GM19468 (cell line): Measurements from ENCODE around the gene AKAP13.
"Not testable (repeated sequence)": the region's sequence is repeated elsewhere in the genome, so short reads cannot be mapped to it uniquely, and the experiment has no call there.

Experiments
- ATAC-seq: cut with Tn5 transposase; IDR thresholded peaks from one replicate; pipeline ENCODE4 v1.9.1; 2021; ENCODE audit warnings: mild to moderate bottlenecking, moderate library complexity, moderate number of reproducible peaks; ENCODE audit not compliant: unreplicated experiment; ENCODE audit errors: extremely low read depth

Gene AKAP13

DNA sequence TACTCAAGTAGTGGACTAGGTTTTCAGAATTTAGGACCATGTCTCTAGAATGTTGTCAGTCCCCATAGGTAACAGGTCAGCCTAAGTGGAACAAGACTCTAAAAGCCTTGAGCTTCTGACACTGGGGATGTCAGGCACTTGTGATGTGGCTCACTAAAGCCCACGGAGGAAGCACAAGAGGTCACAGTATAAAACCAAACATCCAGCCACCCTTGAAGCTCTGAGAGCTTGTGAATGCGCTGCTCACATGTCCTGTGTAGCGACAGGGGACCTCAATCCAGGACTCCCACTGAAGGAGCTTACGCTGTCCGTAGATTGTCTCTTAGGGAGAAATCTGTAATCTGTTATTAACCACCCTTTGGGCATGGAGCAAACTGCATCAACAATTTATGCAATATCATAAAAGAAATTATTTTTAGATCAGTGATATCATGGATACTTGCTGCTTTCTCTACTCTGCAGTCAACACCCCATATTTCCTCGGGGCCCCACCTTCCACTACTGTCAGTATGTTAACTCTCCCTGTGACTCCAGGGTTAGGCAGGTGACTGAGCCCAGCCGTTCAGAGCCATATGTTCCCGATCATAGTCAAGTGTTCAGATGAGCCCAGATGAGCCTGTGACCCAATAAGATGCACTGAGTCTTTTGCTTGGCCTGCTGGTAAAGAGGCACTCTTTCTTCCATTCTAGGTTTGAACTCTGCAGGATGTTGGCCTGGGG lies 32.2 kb upstream of the AKAP13 start:
- not testable (repeated sequence) for ATAC-seq

DNA sequence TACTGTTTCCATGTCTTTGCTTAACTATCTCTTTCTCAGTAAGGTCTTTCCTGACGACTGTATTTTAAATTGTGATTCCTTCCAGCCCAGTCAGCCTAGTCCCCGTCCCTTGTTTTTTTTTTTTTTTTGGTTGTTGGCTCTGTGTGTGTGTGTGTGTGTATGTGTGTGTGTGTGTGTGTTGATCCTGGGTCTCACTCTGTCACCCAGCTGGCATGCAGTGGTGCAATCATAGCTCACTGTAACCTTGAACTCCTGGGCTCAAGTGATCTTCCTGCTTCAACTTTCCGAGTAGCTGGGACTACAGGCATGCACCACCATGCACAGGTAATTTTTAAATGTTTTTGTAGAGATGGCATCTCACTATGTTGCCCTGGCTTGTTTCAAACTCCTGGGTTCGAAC lies 31.3 kb upstream of the AKAP13 start:
- not testable (repeated sequence) for ATAC-seq

DNA sequence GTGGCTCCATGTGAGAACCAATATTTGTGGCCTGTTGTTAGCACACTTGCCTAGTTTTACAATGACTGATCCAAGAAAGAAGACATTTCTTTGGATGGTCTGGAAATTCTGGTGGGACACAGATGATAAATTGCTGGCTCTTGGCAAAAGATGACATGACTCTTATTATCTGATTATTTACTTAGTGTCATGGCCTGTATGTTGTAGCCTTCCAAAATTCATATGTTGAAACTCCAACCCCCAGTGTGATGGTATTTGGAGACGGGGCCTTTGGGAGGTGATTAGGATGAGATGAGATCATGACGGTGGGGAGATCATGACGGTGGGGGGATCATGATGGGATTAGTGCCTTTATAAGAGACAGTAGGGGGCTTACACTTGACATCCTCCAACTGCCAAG lies 30.0 kb upstream of the AKAP13 start:
- ATAC-seq = no peak

DNA sequence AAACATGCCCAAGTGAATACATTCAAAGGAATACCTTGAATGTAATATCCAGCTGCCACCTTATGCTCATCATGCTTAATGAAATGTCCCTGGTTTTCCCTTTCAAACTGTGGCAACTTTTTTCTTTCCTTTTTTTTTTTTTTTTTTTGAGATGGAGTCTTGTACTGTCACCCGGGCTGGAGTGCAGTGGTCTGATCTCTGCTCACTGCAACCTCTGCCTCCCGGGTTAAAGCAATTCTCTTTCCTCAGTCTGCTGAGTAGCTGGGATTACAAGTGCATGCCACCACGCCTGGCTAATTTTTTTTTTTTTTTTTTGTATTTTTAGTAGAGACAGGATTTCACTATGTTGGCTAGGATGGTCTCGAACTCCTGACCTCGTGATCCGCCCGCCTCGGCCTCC lies 28.9 kb upstream of the AKAP13 start:
- not testable (repeated sequence) for ATAC-seq

DNA sequence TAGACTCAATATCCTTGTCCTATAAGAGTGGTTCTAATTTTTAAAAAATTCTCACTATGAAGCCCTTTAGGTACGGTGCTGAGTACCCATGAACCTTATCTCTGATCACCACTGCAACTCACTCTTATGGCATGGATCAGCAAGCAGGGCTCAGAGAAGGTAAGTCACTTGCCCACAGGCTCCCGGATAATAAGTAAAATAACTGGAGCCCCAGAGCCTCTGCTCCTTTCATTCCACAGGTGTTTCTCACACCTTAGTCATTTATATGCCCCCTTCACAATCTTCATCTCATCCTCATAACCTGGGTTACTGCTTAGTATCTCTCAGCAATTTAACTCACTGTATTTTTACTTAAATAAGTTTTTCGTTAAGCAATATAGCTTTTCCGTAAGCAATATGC lies 28.4 kb upstream of the AKAP13 start:
- ATAC-seq = no peak

DNA sequence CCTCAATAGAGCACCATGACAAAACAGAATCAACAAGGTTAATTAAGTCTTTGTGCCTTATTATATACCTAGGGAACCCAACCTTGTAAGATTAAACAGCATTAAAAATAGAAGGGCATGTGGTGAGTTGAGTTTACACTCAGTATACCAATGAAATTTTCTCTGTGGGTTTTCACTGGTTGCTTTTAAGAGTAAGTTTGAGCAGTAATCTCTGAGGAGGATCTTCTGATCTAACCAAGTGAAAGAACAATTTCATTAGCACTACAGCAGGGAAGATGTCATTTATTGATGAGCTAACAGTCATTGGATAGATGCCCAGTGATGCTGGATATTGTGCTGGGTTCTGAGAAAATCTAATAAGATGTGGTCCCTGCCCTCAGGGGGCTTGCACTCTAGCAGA lies 26.9 kb upstream of the AKAP13 start:
- no peak for ATAC-seq

DNA sequence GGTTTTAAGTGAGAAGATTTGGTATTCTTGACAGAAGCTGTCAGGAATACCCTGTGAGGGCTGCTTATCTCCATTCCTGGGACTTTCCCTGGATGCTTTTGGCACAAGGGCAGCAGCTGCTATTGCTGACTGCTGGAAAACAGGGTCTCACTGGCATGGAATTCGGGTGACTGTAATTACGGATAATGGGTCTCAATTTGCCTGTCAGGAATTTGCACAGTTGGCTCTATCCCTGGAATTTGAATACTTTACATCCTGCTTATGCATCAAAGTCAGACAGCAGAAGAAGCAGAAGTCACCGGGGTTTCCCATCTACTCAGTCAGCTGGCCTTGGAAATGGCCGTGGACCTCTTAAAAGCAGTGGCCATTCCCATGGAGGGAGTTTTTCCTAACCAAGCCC lies 25.9 kb upstream of the AKAP13 start:
- ATAC-seq = no peak

DNA sequence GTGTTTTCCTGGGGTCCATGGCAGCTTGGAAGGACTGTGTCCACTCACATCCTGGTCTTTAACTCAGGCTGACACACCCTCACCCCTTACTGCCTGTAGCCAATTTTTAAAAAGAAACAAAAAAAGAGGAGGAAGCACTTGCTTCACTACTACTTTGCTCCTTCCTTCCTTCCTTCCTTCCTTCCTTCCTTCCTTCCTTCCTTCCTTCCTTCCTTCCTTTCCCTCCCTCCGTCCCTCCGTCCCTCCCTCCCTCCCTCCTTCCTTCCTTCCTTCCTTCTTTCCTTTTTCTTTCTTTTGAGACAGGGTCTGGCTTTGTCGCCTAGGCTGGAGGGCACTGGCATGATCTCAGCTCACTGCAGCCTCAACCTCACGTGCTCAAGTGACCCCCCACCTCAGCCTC lies 25.5 kb upstream of the AKAP13 start:
- no peak for ATAC-seq

DNA sequence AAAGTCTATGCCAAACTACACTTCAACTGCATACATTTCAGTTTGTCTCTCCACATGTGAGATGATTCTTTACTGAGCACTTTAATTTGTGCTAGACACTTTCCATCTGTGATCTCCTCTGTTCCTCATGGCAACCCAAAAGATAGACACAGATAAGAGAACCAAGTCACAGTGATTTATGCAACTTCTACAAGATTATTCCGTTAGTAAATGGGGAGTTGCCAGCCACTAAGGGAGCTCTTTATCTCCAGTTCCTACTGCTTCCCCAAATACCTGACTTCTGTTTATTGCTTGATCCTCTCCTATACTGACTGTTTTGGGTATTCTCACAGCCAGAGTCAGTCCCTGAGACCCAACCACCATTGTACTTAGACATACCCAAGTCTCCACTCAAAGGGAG lies 24.1 kb upstream of the AKAP13 start:
- no peak for ATAC-seq

DNA sequence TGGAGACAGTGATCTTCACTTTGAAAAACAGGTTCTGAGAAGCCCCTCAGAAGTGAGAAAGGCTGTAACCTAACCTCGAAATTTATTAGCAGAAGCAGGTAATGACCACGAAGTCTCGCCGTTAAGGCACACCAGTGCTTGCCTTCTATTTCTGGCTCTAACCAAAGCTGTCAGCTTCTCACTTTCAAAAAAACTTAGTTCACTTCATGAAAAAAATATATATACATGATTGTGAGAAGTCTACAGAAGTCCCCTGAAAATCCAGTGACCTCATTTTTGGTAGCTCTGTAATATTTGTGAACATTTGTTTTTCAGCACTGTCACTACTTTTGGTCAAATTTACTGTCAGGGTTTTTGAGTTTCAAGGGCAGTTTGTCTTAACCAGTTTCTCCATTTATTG lies 19.1 kb upstream of the AKAP13 start:
- peak; percentile 66 for ATAC-seq

DNA sequence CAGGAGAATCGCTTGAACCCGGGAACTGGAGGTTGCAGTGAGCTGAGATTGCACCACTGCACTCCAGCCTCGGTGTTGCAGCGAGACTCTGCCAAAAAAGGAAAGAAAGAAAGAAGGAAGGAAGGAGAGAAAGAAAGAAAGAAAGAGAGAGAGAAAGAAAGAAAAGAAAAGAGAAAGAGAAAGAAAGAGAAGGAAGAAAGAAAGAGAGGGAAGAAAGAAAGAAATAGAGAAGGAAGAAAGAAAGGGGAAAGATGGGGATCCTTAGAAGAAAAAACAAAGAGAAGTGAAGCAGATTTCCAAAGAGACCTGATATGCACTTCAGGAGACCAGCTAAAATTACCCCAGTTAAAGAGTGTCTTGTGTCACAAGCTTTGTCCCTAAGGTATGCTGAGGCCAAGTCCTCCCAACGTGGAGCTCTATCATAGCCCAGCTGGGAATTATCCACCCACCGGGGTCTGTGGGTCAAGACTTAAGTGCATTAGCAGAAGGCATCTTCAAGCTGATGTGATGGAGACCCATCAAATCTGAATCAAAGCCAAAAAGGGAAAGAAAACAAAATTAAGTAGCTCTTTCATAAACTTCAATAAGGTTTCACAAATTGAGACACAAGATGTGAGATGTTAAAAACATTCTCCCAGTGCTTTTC lies 17.8 kb upstream of the AKAP13 start:
- ATAC-seq = no peak

DNA sequence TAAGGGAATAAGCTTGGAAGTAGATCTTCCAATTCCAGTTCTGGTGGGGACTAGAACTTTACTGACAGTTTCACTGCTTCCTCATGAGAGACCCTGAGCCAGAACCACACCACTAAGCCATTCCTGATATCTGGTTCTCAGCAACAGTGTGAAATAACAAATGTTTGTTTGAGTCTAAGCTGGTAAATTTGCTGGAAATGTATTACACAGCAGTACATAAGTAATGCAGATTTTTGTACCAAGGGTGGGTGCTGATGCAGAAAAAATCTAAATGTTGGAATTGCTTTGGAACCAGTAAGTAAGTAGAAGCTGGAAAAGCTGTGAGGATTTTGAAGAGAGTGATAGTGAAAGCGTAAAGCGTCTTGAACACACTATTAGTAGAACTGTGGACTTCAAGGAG lies 14.4 kb upstream of the AKAP13 start:
- no peak for ATAC-seq

DNA sequence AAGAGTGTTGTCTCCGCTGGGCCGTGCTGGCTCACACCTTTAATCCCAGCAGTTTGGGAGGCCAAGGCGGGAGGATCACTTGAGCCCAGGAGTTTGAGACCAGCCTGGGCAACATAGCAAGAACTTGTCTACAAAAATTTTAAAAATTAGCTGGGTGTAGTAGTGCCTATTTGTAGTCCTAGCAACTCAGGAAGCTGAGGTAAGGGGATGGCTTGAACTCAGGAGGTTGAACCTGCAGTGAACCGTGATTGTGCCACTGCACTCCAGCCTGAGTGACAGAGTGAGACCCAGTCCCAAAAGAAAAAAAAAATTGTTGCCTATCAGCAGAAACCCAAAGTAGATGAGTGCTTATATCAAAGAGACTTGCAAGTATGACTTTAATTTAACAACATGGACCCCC lies 12.7 kb upstream of the AKAP13 start:
- ATAC-seq = no peak

DNA sequence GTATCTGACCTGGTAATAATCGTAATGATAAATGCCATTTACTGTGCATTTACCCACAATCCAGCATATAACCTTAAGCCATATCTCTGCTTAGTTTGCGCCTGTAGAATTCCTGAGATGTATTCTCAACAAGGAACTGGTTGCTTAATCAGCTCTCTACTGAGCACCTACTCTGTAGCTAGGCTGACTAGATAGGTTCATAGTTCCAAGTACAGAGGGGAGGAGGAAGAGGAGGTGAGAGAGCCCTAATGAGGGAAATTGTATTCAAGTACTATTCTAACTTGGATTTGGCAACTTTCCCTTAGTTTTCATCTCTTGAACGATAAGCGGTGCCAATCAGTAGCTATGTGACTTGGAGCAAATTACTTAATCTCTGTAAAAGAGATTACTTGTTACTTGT lies 5.6 kb upstream of the AKAP13 start:
- no peak for ATAC-seq

DNA sequence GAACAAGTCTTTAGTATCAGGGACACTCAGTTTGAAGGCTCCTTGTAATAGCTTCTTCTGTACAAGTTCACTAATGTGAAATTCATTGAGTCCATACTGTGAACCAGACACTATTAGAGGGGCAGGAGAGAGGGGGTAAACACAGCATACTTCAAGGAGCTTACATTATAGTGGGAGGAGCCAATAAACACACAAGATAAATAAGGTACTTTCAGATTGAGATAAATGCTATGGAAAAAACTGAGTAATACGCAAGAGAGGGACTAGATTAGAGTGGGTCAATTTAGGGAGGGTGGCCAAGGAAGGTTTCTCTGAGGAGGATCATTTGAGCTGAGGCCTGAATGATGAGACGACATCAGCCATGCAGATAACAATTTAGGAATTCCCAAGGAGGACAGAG lies 3.1 kb upstream of the AKAP13 start:
- ATAC-seq = no peak

DNA sequence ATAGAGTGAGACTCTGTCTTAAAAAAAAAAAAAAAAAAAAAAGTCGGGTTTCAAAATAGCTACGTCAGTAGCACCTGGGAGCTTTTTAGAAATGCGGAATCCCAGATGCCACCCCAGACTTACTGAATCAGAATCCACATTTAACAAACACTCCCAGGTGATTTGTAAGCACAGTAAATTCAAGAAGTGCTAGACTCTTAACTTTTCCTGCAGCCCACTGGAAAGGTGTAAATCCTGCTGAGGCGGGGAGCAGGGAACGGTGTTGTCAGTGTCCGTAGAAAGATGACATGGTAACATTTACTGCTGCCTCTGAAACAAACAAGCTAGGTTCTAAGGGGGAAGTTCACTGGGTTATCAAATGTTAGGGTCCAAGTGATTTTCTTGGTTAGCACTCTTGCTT lies 2.4 kb upstream of the AKAP13 start:
- no peak for ATAC-seq

DNA sequence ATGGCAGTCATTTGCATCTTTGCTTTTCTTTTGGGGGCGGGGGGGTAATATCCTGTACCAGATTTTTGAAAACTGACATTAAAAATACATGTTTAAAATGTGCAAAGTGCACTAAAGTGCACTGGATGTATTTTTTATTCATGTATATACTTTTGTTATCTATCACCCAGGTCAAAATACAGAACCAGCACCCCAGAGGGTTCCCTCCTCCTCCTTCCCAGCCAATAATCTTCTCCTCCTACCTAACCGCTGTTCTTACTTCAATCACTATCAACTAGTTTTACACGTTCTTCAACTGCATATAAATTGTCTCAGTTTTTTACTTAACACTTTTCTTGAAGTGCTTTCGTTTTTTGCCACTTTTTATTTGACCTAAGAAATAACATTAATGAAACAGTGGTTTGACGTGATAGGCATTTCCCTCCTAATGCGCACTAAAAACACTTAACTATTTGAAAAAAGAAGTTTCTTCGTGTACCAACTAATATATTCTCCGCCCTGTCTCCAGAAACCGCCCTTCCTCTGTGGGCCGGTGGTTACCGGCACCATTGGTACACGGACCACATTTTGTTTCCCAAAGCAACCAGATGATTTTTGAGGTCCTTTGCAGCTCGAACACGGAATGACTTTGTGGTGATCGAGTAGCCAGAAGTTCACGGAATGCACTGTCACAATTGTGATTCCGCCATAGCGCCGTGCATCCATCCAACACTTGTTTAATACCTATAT lies 836 bp upstream of the AKAP13 start:
- ATAC-seq = no peak

DNA sequence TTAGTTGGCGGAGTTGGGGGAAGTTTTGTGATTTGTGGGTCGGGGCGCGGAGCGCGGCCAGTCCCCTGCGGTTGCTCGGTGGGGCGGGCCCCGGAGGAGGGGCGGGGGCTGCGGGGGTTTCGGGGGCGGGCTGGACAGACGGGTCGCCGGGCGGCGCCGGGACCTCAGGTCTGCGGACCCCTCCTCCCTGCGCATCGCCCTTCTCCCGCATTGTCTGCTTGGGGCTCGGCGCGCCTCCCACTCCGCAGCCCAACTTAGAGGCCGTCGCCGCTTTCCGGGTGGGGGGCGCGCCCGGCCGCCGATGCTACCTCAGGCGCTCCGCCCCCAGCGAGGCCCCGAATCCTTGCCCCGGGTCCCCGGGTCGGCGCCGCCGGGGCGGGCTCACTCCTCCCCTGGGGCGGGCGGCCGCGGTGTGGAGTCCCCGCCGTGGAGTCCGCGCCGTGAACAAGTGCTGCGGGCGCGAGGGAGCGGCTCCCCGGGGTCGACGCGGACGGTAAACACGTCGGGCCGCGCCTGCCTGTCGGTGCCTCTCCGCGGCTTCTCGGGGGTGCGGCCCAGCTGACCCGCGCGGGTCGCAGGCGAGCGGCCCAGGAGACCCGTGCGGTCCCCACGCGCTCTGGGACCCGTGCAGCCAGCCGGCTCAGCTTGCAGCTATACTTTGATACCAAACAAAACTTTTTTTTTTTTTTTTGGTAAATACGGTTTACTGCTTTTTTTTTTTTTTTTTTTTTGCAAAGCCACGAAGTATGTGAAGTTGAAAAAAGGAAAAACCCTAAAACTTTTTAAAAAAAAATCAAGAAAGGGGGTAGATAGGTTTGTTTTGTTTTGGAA lies 624 bp downstream of the AKAP13 start:
- ATAC-seq = peak; percentile 17

DNA sequence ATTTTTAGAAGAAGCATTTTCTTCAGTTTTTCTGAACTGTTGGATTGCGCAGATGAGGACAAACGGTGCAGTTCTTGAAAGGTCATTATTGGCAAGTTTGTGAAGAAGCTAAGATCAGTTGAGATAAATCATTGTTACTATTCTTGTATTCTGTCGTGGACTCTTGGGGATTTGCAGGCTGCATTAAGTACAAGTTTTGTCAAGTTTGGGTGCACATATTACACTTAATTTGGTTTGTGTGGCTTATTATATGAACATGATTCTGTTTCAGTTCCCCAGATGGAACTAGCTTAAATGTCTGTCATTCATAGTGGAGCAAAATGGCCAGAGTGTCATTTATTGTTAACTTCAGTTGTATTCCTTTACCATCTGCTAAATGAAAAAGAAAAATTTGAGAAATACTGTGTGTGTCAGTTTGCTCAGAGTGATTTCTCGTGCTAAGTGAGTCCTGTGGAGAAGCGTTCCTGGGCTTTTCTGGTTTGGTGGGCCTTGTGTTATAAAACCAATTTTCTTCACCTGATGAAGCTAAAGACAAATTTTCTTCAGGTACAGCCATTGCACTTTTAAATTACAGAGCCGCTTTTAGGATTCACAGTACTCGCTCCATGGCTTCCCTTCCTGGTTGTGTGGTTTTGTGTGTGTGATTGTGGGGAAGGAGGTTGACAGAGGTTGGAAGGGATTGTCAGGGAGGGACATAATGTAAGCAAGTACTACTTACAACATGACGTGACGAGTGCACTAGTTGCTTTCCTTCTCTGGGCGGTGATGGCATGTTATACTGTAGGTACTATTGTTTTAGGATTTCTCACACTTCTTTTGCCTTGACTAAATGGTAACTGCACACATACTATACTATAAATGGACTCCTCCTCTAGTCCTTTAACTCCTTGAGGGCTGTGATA lies 1.7 kb downstream of the AKAP13 start:
- no peak for ATAC-seq

DNA sequence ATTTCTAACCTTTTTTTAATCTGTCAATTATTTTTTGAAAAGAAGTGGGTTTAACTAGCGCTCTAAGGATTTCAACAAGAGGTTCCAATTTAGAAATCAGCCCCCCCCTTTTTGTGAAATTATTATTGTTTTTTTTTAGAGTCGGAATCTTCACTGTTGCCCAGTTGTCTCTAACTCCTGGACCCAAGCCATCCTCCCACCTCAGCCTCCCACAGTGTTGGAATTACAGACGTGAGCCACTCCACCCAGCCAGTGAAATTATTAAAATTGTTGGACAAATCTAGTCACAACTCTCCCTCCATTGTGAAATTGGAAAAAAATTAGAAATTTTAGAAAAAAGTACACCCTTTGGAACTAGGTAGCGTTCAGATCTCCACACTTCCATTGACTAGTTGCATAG lies 2.5 kb downstream of the AKAP13 start:
- no peak for ATAC-seq
